ENCODE data around the gene ZCCHC14. TPM values are rescaled to one million over a fixed set of nuclear protein-coding genes. Genes with fewer than 3 reads are reported as not detected.

ZCCHC14 gene
- polyA plus RNA-seq, 1 donor (not counting 4 experiments of a cell fraction or from before 2014, with no cell fraction given), result 3.6 TPM

DNA sequence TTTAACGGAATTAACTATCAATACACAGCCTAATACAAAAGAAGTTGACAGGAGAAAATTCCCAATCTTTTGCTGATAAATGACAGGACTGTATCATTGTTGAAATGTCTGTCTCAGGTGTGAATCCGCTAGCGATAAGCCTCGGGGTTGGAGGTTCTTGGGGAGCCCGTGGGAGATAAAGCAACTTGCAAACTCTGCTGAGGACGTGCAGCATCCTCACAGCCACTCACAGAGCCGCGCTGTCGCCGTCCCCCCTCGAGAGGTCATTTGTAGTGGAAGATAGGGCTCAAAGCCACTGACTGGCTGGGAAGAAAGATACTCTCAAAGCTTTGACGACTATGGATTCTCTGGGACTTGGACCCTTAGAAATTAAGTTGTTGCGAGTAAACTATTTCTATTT lies 83.7 kb downstream of the ZCCHC14 start:
- Histone ChIP-seq H3K27me3 (ENCODE audit: control insufficient read depth, extremely low read depth, insufficient read depth, low read length) (no peaks in the 10 kb centered on the region), H3K36me3 (ENCODE audit: control insufficient read depth in 2 of 2, extremely low read depth in 1 of 2, insufficient read depth in 2 of 2, low read length in 2 of 2) (peaks cover 24% of the 10 kb centered on the region in 2 experiments), H3K27ac (ENCODE audit: control insufficient read depth, insufficient read depth, low read length) (no peak overlapping the region), H3K79me2 (ENCODE audit: control insufficient read depth, insufficient read depth, low read length) (no peaks in the 10 kb centered on the region), H3K9me3 (ENCODE audit: control insufficient read depth, low read depth, low read length) (no peaks in the 10 kb centered on the region), H3K9ac (ENCODE audit: control insufficient read depth, extremely low read depth, insufficient read depth, low read length) (no peak overlapping the region), H3K4me1 (ENCODE audit: control insufficient read depth, extremely low read depth, insufficient read depth, low read length) (no peaks in the 10 kb centered on the region), H3K4me2 (ENCODE audit: control insufficient read depth, extremely low read depth, insufficient read depth, low read depth, low read length) (no peak overlapping the region), H2AFZ (ENCODE audit: control insufficient read depth, low read length) (no peak overlapping the region), H3K4me3 (ENCODE audit: control insufficient read depth in 2 of 3, extremely low read depth in 1 of 3, insufficient read depth in 2 of 3, low read depth in 1 of 3, low read length in 3 of 3) (no peak overlapping the region), H4K20me1 (ENCODE audit: control insufficient read depth, extremely low read depth, insufficient read depth, low read length) (no peaks in the 10 kb centered on the region), H3K9me1 (ENCODE audit: control insufficient read depth, extremely low read depth, insufficient read depth, low read length) (no peaks in the 10 kb centered on the region)
- no peak for TF ChIP-seq EZH2 (IDR thresholded peaks at IDR 0.05; ENCODE audit: low read length)
- TF ChIP-seq, protein P1, sequence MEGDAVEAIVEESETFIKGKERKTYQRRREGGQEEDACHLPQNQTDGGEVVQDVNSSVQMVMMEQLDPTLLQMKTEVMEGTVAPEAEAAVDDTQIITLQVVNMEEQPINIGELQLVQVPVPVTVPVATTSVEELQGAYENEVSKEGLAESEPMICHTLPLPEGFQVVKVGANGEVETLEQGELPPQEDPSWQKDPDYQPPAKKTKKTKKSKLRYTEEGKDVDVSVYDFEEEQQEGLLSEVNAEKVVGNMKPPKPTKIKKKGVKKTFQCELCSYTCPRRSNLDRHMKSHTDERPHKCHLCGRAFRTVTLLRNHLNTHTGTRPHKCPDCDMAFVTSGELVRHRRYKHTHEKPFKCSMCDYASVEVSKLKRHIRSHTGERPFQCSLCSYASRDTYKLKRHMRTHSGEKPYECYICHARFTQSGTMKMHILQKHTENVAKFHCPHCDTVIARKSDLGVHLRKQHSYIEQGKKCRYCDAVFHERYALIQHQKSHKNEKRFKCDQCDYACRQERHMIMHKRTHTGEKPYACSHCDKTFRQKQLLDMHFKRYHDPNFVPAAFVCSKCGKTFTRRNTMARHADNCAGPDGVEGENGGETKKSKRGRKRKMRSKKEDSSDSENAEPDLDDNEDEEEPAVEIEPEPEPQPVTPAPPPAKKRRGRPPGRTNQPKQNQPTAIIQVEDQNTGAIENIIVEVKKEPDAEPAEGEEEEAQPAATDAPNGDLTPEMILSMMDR (optimal IDR thresholded peaks at IDR 0.05 in 1 of 3, IDR thresholded peaks at IDR 0.05 in 1 of 3, conservative IDR thresholded peaks at IDR 0.05 in 1 of 3; ENCODE audit: extremely low read depth in 1 of 3, insufficient read depth in 2 of 3, low read length in 3 of 3), result no peak
- dilution Hi-C loops (cut with MboI; ENCODE audit: extremely low pct_ligation_motif_present, low sequenced_read_pairs), result no loop called here
- no peak for DNase-seq (ENCODE audit: low read depth, low spot score)
- no peak for FAIRE-seq

DNA sequence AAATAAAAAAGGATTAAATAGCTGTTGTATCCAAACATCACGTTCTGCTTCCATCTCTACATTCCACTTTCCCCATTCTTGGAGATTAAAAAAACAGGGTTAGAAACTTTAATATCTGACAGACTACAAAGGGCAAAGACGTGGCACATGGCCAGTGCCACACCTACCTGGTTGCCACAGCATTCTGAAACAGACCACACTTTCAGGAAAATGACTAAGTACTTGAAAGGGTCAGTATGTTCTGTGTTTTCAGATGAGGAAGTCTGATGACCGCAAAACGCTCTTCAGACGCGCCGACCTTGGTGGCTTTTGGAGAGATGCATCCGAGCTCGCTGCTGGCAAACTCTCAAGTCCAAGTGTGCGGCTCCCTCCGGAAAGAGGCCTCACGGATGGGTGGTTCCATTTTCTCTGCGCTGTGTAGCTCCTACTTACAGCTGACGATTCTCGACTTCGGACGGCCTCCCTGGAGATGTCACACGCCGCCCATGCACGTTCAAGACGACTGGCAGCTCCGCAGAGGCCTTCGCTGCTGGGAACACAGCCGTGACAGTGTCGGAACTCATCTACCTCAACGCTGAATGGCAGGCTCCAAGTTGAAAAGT lies 85.2 kb downstream of the ZCCHC14 start:
- Histone ChIP-seq H3K9ac (ENCODE audit: control insufficient read depth, extremely low read depth, insufficient read depth, low read length) (no peak overlapping the region), H3K9me3 (ENCODE audit: control insufficient read depth, low read depth, low read length) (no peaks in the 10 kb centered on the region), H2AFZ (ENCODE audit: control insufficient read depth, low read length) (no peak overlapping the region), H3K4me1 (ENCODE audit: control insufficient read depth, extremely low read depth, insufficient read depth, low read length) (no peaks in the 10 kb centered on the region), H3K4me3 (ENCODE audit: control insufficient read depth in 2 of 3, extremely low read depth in 1 of 3, insufficient read depth in 2 of 3, low read depth in 1 of 3, low read length in 3 of 3) (no peak overlapping the region), H3K9me1 (ENCODE audit: control insufficient read depth, extremely low read depth, insufficient read depth, low read length) (no peaks in the 10 kb centered on the region), H3K27me3 (ENCODE audit: control insufficient read depth, extremely low read depth, insufficient read depth, low read length) (no peaks in the 10 kb centered on the region), H3K27ac (ENCODE audit: control insufficient read depth, insufficient read depth, low read length) (no peak overlapping the region), H3K36me3 (ENCODE audit: control insufficient read depth in 2 of 2, extremely low read depth in 1 of 2, insufficient read depth in 2 of 2, low read length in 2 of 2) (peaks cover 21 to 22% of the 10 kb centered on the region in 2 experiments), H4K20me1 (ENCODE audit: control insufficient read depth, extremely low read depth, insufficient read depth, low read length) (no peaks in the 10 kb centered on the region), H3K79me2 (ENCODE audit: control insufficient read depth, insufficient read depth, low read length) (no peaks in the 10 kb centered on the region), H3K4me2 (ENCODE audit: control insufficient read depth, extremely low read depth, insufficient read depth, low read depth, low read length) (no peak overlapping the region)
- dilution Hi-C loops (cut with MboI; ENCODE audit: extremely low pct_ligation_motif_present, low sequenced_read_pairs), result no loop called here
- DNase-seq (ENCODE audit: low read depth, low spot score), result no peak
- no peak for FAIRE-seq
- no peak for TF ChIP-seq EZH2 (IDR thresholded peaks at IDR 0.05; ENCODE audit: low read length)
- TF ChIP-seq, protein P1 (optimal IDR thresholded peaks at IDR 0.05 in 1 of 3, IDR thresholded peaks at IDR 0.05 in 1 of 3, conservative IDR thresholded peaks at IDR 0.05 in 1 of 3; ENCODE audit: extremely low read depth in 1 of 3, insufficient read depth in 2 of 3, low read length in 3 of 3), result no peak

Measured in keratinocyte (primary cell).